GM19452 (cell line): ENCODE results near the gene DGKD.

Experiments used
- ATAC-seq: cut with Tn5 transposase; IDR thresholded peaks from one replicate; pipeline ENCODE4 v1.9.1; 2021; ENCODE audit not compliant: unreplicated experiment

The DGKD gene

DNA sequence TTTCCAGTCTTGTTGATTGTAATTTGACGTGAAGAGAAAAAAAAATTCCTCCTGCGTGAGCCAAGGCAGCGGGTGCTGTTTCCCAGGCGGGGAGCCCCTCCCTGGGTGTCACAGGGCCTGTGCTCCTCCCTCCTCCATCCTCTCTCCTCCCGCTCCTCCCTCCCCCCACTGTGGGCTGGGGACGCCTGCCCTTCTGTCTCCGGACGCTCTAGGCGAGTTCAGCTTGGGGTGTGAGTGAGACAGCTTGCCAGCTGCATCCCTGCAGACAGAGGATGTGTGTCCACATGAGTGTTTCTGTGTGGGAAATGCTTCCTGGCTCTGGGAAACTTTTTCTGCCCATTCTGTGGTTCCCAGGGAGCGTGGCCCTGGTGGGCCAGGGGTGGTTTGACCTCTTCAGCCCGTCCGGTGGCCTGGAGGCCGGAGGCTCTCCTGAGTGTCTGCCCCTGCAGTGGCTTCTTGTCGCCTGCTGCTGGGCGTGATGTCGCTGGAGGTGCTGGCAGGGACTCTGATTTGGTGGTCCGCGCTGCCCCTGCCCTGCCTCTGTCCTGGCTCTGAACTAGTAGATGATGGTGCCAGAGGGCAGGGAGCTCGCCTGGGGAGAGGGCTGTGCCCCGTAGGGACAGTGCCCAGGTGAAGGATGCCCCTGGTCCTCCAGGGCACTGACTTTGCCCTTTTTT is 115.9 kb downstream of the DGKD start:
- no peak for ATAC-seq

DNA sequence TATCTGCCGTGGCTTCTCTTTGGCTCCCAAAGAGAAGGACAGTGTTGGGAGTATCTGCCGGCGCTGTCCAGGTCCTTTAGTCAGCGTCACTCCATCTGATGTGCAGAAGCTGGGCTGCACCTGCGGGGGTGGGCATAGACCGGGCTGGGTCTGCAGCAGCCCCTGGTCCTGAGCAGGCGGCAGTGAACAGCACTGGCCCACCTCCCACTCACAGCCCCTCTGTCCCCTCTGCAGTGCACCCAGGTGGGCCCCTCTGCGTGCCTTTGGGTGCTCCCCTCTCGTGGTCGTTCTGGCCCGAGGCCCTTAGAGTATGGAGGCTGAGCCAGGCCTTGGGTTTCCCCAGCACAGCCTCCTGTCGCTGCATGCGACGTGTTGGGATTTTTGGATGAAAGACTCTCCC is 116.5 kb downstream of the DGKD start:
- ATAC-seq: no peak

DNA sequence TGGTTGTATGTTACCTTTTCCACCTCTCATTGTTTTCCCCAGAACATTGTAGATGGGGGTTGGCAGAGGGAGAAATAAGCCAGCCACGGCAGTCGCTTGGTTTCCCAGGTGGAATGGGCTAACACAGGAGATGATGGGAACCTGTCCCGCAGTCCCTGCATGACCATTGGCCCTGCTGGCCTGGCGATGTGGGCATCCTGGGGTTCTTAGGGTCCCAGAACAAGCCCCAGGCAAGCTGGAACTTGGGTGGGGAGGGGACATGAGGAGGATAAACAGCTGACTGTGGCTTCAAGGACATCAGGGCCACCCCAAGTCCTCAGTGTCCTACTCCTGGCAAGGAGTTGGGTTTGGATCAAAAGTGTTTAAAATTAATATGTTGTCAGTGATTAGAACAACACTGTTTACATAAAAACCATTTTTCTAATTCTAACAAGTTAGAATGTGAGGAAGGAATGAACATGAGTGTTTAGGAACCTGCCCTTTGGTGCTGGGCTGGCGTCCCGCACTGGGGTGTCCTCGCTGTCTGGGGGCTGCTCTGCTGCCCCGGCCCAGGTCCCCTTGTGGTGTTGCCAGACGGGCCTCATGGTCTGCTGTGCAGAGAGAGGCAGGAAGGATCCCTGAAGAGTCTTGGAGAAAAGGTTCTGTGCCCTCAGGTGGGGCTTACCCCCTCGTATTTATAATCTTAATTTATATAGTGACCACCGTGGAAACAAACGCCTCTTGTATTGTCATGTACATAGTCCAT is 117.2 kb downstream of the DGKD start:
- no peak for ATAC-seq

DNA sequence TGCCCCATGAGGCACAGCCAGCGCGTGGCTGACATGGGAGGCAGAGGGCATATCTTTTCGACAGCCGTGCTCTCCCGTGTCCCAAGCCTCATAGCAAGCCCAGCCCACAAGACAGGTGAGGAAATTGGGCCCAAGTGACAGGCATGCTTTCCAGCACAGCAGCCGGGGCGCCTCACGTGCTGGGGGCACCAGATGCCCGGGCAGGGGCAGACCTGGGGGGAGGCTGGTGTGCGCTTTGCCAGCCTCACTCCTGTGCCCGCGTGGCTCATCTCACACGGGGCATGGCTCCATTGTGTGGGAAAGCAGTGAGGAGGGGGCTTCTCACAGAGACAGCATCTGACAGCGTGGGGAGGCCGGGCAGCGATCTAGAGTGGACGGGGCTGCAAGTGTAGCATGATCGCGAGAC is 119.1 kb downstream of the DGKD start:
- no peak for ATAC-seq

DNA sequence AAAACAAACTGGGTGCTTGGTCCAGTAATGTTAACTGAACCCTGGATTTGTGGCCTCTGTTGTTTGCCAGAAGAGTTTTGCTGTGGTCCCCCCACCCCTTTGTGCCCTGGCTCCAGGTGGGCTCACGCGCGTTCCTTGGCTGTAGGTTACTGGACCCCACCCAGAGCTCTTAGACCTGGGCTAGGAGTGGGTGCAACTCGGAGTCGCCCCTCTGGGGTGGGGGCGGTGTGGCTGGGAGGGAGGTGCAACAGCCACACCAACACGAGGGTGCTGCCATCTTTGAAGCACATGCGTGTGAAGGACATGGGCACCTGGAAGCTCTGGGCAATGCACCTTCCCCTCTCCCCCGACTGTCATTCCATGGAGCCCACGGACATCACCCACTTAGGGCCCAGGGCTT is 119.6 kb downstream of the DGKD start:
- no peak for ATAC-seq

DNA sequence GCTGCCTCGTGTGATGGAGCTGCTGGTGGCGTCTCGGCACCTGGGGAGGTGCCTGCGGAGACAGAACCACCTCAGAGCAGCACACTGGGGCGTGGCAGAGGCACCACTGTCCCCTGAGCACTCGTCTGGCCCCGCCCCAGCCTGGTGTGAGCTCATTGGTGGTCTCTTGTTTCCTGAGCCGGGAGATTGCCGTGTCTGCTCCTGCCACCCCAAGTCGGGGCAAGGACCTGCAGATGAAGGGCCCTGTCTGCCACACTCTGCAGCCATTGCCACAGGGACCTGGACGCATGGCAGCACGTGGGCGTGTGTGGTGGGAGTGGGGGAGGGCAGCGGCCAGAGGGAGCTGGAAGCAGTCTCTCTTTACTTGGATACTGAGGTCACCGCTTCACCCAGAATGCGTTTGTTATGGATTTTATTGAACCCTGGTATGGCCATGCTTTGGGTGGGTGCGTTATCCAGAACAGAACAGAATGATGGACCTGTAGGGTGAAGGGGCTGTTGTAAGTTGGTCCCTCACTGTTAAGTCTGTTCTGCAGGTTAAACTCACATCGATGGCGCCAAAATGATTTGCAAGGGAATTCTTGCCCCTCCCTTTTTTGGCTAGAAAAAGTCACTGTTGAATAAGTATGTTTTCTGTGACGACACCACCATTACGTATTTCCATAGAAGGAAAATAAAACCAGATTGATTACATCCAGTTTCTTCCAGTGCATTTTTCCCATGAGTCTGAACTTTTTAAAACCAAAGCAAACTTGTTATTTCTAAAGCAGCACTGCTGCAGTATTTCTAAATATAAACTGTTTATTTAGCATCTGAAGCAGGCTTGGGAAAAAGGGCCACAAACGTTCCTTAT is 120.2 kb downstream of the DGKD start:
- no peak for ATAC-seq

DNA sequence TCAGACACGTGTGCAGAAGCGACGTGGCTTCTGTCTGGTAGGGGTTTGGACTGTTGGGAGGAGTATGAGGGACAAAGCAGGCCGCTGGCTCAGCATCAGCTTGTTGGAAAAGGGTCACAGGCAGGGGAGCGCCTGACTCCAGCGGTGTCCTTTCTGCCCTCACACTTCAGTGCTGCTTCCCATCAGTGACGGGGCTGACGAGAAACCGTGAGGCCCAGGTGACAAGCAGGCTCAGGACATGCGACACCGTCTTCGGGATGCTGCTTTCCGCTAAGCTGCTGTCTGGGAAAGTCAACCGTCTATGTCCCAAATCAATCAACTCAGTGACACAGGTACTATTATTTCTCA is 121.7 kb downstream of the DGKD start:
- ATAC-seq: no peak

DNA sequence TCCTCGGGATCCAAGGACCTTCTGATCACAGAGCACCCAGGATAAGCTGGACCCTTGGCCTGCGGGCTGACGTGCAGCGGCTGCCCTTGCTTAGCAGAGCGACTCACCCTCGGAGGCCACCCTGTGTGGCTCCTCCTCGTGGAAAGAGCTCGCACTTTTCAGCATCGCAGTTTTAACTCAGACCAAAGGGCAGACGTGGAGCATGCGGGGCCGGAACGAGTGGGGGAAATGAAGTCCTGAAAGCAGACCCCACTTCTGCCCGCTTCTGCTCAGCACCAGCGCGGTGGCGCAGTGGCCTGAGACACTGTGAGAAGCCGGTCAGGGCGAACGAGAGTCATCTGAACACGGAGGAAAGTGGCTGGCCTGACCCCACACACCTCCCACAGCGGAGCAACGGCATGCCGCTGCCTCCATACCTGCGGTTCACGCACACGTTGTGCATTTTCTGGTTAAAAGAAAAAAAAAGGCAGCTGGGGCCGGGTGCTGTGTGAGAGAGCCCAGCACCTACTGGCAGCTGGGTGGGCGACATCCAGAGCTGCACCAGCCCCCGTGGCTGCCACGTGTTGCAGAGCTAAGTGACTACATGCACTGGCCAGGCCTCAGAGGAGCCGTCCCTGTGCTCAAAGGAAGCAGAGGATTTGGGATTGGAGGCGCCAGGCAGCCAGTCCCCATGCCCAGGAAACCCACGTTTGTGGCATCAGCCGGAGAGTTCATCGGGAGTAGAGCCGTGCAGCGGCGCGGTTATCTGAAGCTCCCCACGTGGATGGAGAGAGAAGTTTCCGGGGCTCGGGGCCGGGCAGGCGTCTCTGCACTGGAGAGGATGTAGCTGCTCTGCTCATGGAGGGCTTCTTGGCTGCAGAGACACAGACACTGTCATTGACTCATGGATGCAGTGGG is 122.6 kb downstream of the DGKD start:
- no peak for ATAC-seq

DNA sequence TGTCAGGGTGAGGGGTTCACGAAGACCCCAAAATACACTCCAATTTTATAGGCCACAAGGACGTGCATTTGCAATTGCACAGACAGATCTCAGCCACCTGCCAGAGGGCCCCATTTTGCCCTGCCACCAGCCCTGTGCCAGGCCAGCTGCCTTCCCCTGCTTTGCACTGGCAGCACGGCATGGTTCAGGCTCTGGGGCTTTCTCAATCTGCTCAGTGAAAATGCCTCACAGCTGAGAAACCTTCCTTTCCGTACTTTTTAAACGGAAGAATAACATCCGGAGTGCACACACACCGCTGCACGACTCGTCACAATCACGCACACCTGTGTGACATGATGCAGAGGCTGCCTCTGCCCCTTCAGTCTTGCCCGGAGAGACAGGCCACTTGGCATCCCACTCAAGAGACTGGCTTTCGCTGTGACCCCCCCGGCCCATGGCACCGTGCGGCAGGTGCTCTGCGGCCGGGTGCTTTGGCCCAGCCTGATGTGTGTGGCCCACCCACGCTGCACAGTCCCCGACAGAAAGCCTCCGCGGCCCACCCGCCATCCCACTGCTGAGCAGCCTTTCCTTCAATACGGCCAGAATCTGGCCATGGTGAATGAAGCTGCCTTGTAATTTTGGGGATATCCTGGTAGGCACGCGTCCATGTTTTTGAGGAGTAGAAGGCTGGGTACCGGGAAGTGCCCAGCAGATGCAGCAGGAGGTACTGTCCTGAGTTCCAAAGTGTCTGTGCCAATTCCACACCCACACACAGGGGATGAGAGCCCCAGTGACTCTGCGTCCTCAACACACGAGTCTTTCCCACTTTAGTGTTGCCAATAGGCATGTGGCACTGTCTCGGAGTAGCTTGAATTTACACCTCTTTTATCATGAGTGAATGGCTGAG is 123.5 kb downstream of the DGKD start:
- ATAC-seq: no peak

DNA sequence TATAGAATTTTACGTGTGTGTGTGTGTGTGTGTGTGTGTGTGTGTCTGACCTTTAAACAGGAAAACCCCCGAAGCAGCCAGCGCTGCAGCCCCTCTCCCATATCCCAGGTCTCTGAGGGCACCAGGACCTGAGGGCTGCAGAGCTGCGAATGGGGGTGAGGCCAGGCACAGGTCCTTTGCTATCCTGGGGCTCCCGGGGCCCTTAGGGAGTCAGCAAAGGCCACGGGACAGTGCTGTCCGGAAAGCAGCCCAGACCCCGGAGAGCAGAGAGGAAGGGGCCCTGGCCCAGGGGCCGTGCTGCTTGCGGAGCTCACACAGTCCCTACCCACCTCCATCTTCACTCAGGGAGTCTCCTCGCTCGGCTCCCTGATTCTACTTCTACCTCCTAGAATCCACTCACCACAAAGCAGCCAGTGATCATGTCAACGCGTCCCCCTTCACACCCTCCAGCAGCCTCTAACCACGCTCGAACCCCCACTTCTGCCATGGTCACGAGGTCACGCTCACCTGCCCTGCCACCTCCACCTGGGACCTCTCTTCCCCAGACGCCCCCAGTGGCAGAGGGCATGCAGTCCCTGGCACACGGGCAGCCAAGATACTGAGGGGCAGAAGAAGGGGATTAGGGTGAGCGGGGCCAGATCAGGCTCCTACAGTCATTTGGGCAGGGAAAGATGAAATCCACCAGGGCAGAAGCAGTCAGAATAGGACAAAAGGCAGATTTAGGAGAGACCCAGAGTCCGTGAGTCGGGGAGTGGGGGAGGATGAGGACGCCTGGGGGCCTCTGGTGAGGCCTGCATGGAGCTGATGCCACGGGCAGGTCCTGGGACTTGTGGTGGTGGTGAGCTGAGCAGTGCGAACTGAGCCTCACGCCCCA is 125.6 kb downstream of the DGKD start:
- no peak for ATAC-seq

DNA sequence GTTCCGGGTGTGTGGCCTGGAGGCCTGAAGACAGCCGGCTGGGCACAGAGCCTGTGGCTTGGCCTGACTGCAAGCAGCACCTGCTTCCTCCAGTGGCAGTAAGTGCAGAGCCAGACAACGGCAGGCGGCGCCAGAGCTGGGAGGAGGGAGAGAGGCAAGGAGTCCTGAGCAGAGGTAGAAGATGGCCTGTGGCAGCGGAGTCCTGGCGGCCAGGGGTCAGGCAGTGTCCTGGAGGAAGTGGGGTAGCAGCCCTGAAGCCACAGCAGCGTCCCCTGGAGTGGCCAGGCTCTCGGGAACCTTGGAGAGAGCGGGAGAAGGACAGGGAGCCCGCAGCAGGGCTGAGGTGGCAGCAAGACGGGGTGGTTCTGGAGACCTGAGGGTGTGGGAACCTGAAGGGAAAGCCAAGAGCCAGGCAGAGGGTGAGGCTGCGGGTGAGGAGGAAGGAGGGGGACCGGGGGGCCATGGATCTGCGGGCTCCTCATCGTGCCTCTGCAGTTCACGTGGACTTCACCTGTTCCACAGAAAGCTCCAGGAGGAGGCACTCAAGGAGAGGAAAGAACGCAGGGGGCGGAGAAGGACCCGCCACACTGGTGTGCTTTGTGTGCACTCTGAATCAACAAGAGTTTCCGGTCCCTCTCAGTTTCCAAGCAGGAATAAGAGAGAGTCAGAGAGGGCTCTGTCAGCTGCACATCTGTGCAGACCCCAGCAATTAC is 126.4 kb downstream of the DGKD start:
- no peak for ATAC-seq

DNA sequence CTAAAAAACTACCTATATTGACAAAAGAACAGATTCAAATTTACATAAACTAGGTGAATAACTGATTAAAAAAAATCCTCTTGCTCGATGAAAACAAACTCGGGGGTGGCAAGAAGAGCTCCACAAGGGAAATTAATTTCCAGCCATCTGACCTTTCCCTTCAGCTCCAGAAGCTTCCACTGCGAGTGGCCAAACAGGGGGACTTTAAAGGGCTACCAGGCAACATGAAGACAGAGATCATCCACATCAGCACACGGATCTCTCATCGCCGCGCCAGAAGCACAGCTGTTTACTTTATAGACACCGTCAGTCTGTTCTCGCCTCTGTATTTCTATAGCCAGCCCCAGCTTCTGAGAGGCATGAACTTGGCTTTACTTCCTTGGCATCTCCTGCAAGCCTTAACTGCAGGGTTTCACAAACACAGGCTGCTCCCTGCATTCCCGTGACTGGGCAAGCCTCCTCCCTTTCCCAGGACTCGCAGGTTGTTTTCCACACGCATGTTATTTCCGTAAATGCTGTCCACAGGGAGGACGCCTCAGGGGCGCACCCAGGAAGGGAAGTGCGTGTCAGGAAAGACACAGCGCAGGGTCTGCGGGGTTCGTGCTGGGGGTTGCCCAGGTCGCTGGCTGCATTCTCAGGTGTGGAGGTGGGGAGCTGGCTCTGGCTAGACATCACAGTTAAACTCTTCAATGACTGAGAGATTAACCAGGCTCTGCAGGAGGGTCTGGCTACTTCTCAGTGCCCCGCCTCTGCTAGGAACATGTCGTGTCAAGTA is 127.3 kb downstream of the DGKD start:
- no peak for ATAC-seq

DNA sequence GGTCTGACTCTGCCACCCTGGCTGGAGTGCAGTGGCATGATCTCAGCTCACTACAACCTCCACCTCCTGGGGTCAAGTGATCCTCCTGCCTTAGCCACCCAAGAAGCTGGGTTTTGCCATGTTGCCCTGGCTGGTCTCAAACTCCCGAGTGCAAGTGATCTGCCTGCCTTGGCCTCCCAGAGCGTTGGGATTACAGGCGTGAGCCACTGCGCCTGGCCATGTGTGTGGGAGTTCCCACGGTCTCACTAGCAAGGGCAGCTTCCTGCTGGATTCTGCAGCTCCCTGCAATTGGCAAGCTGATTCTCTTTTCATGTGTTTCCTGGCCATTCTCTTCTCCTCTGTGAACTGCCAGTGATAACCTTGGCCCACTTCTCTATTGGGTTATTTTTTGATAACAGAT is 128.3 kb downstream of the DGKD start:
- no peak for ATAC-seq

DNA sequence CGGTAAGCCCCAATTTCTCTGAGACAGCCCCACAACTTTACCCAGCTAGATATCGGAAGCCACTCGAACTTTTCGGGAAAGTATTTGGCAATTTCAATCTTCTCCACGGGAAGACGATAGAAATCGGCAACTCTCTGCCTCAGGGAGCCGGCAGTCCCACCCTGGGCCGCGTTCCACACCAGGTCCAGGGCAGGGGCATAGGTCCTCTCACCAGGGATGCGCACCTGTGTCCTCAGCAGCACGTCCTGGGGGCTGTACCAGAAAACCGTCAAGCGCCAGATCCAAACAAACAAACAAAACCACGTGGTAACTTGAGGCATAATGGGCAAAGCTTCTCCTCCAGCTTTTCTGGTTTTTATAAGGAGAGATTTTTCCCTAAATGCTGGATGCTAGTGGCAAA is 131.4 kb downstream of the DGKD start:
- ATAC-seq: no peak

DNA sequence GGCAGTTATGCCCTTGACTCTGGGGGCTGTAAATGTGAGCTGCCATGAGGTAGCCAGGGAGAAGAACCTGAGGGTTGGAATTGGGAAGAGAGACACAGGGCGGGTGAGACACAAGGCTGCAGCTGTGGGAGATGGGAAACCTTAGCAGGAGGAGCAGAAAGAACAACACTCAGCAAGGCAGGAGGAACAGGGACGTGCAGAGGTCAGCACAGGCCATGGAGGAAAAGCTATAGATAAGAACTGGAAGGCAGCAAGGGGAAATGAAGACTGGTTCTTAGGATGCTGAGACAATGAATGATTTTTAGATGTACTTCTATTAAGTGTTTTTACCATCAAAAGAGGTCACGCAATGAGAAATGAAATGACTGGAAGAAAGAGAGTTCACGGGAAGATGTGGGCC is 132.1 kb downstream of the DGKD start:
- no peak for ATAC-seq

DNA sequence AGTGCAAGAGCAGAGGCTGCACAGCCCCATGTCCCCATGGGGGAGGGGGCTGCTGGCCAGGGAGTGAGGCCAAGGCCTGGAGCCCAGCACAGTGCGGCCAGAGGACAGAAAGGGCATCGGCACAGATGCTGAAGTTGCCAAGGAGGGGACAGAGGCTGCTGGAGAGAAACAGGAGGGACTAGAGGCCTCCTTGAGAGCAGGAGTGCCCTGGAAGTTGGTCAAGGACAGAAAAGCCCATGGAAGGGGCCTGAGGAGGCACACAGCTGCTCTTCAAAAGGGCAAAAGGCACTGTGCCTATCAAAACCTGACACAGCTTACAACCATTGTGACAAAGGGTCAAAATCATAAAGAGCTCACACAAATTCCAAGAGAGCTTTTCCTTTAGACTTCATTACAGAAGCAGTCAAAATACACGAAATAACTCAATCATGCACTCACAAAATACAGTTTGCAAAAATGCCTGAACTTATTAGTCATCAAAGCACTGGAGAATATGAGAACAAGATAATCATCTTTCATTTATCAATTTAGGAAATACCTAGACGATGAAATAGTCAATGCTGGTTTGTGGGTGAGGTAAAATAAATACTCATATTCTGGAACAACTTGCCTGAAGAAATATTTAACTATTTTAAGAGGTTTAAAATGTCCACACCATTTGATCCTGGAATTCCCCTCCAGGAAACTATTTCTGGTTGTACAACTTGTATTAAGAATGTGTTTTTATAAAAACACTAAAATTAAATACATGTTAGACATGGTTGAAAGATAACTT is 132.7 kb downstream of the DGKD start:
- ATAC-seq: no peak
